WTC11 (cell line): ENCODE measurements around the gene CCDC116. TPM values are rescaled to one million over a fixed set of nuclear protein-coding genes. Genes with fewer than 3 reads are reported as not detected.
A peak's percentile ranks its signal among the peaks of the same experiment; 100 is the strongest.

Experiments used
- ATAC-seq: fragments of 200-7000 bp; cut with Tn5 transposase; 2 replicates; pipeline ENCODE4 v1.10.0; 2021; ENCODE audit warnings: mild to moderate bottlenecking, moderate library complexity
- CTCF ChIA-PET: fragments of 300-600 bp; sonication (Branson Sonifier 250); formaldehyde crosslinking; loops from one replicate; lab custom pipeline; 2021; ENCODE audit warnings: antibody characterized with exemption; lab: Charles Lee
- POLR2A ChIA-PET: fragments of 350-600 bp; sonication (Branson Sonifier 250); formaldehyde crosslinking; loops from one replicate; lab custom pipeline; 2021; ENCODE audit warnings: antibody characterized with exemption; lab: Charles Lee
- DNase-seq: peaks from one replicate; pipeline ENCODE4 v3.0.0; 2021; ENCODE audit warnings: low spot score
- H3K27ac Mint-ChIP-seq: 2 replicates; pipeline ENCODE4 v1.8.0; 2021; ENCODE audit warnings: mixed read lengths
- H3K27me3 Mint-ChIP-seq: 2 replicates; pipeline ENCODE4 v1.8.0; 2021; ENCODE audit warnings: low read depth, mild to moderate bottlenecking, moderate library complexity, mixed read lengths
- H3K36me3 Mint-ChIP-seq: 2 replicates; pipeline ENCODE4 v1.8.0; 2021; ENCODE audit warnings: mixed read lengths
- H3K4me1 Mint-ChIP-seq: 2 replicates; pipeline ENCODE4 v1.8.0; 2022; ENCODE audit warnings: mixed read lengths
- H3K4me3 Mint-ChIP-seq: 2 replicates; pipeline ENCODE4 v1.8.0; 2021; ENCODE audit warnings: mild to moderate bottlenecking, moderate library complexity, mixed read lengths
- H3K9me3 Mint-ChIP-seq: 2 replicates; pipeline ENCODE4 v1.8.0; 2021; ENCODE audit warnings: mixed read lengths
- ATF3 ChIP-seq: sonication (generic); formaldehyde crosslinking; conservative IDR thresholded peaks from 2 replicates; pipeline ENCODE4 v1.8.1; 2022; ENCODE audit warnings: mild to moderate bottlenecking, missing genetic modification reagents
- CBFB ChIP-seq: sonication (generic); formaldehyde crosslinking; IDR thresholded peaks from 2 replicates; pipeline ENCODE4 v1.8.1; 2022; ENCODE audit warnings: mild to moderate bottlenecking, low read depth, missing genetic modification reagents
- E2F4 ChIP-seq: sonication (generic); formaldehyde crosslinking; IDR thresholded peaks from 2 replicates; pipeline ENCODE4 v1.8.1; 2022; ENCODE audit warnings: low read depth, mild to moderate bottlenecking, moderate library complexity, missing genetic modification reagents, borderline replicate concordance
- EMX1 ChIP-seq: fragments of 250-450 bp; sonication (Bioruptor Pico); IDR thresholded peaks from 2 replicates; pipeline ENCODE4 v1.8.0; 2021; ENCODE audit warnings: mild to moderate bottlenecking
- FOXJ3 ChIP-seq: sonication (generic); formaldehyde crosslinking; IDR thresholded peaks from 2 replicates; pipeline ENCODE4 v1.9.0; 2021; ENCODE audit warnings: missing genetic modification reagents, mild to moderate bottlenecking, borderline replicate concordance
- FOXP4 ChIP-seq: sonication (generic); formaldehyde crosslinking; IDR thresholded peaks from 2 replicates; pipeline ENCODE4 v1.8.0; 2022; ENCODE audit warnings: mild to moderate bottlenecking, missing genetic modification reagents
- JAZF1 ChIP-seq: fragments of 250-450 bp; sonication (Bioruptor Pico); IDR thresholded peaks from 2 replicates; pipeline ENCODE4 v1.9.0; 2021; ENCODE audit warnings: moderate library complexity, mild to moderate bottlenecking, inconsistent platforms
- JUN ChIP-seq: sonication (generic); formaldehyde crosslinking; IDR thresholded peaks from 2 replicates; pipeline ENCODE4 v1.8.0; 2023; ENCODE audit warnings: mild to moderate bottlenecking, missing genetic modification reagents
- KAT7 ChIP-seq: sonication (generic); formaldehyde crosslinking; IDR thresholded peaks from 2 replicates; pipeline ENCODE4 v1.8.1; 2023; ENCODE audit warnings: missing genetic modification reagents, mild to moderate bottlenecking, borderline replicate concordance
- NFYB ChIP-seq: sonication (generic); formaldehyde crosslinking; conservative IDR thresholded peaks from 2 replicates; pipeline ENCODE4 v1.8.0; 2022; ENCODE audit warnings: low read depth, missing genetic modification reagents
- PREB ChIP-seq: sonication (generic); formaldehyde crosslinking; IDR thresholded peaks from 2 replicates; pipeline ENCODE4 v1.8.1; 2022; ENCODE audit warnings: mild to moderate bottlenecking, missing genetic modification reagents, moderate library complexity, borderline replicate concordance
- RORB ChIP-seq: fragments of 250-450 bp; sonication (Bioruptor Pico); IDR thresholded peaks from 2 replicates; pipeline ENCODE4 v1.9.0; 2021; ENCODE audit warnings: mild to moderate bottlenecking
- SMAD3 ChIP-seq: sonication (generic); formaldehyde crosslinking; IDR thresholded peaks from 2 replicates; pipeline ENCODE4 v1.8.0; 2022; ENCODE audit warnings: missing genetic modification reagents, mild to moderate bottlenecking, borderline replicate concordance
- ZBTB21 ChIP-seq: sonication (generic); formaldehyde crosslinking; IDR thresholded peaks from 2 replicates; pipeline ENCODE4 v1.8.1; 2023; ENCODE audit warnings: mild to moderate bottlenecking, missing genetic modification reagents, borderline replicate concordance
- ZNF138 ChIP-seq: sonication (generic); formaldehyde crosslinking; conservative IDR thresholded peaks from 2 replicates; pipeline ENCODE4 v1.8.1; 2022; ENCODE audit warnings: mild to moderate bottlenecking, moderate library complexity, missing genetic modification reagents
- ZNF232 ChIP-seq: sonication (generic); formaldehyde crosslinking; IDR thresholded peaks from 2 replicates; pipeline ENCODE4 v1.8.0; 2022; ENCODE audit warnings: mild to moderate bottlenecking, missing genetic modification reagents
- ZNF317 ChIP-seq: sonication (generic); formaldehyde crosslinking; IDR thresholded peaks from 2 replicates; pipeline ENCODE4 v1.8.1; 2023; ENCODE audit warnings: low read depth, mild to moderate bottlenecking, moderate library complexity, missing genetic modification reagents, borderline replicate concordance
- ZNF532 ChIP-seq: fragments of 250-450 bp; sonication (Bioruptor Pico); IDR thresholded peaks from 2 replicates; pipeline ENCODE4 v1.9.0; 2021; ENCODE audit warnings: mild to moderate bottlenecking, borderline replicate concordance
- ZNF671 ChIP-seq: fragments of 250-450 bp; sonication (Bioruptor Pico); IDR thresholded peaks from 2 replicates; pipeline ENCODE4 v1.8.0; 2021; ENCODE audit warnings: mild to moderate bottlenecking
- total RNA-seq: library from RNA; stranded (reverse); gene quantifications from 3 replicates; pipeline ENCODE4 v1.2.3, GENCODE V29; 2021

The CCDC116 gene
- total RNA-seq, 1 experiment from 2014 or later: 0.57 TPM

GRCh38 chr22:21628386-21629254, 3.9 kb upstream of the CCDC116 start:
- CTCF ChIA-PET: interaction anchor here (0.5 to 13.4 kb wide), 28 partner anchors 10 to 1324 kb away, joined by 3 to 273 read pairs (median 5); partner anchors contain the start of genes PPIL2 and SDF2L1
- ATAC-seq: peak; percentile 5
- Mint-ChIP-seq H3K27ac (no peak overlapping the region), H3K4me3 (peak overlapping the region; percentile 80), H3K9me3 (no peaks in the 10 kb centered on the region; the same call in 1 of the 2 replicates), H3K4me1 (peaks cover 24% of the 10 kb centered on the region), H3K36me3 (peaks cover 14% of the 10 kb centered on the region), H3K27me3 (peaks cover 11% of the 10 kb centered on the region)
- POLR2A ChIA-PET: interaction anchor here (0.9 to 3.1 kb wide), 4 partner anchors 13 to 60 kb away, joined by 3 to 22 read pairs (median 3); partner anchors contain the start of gene SDF2L1
- DNase-seq: no peak
- TF ChIP-seq ZNF532 (CRISPR knock-in tag) (0 out of 2 replicates have a peak, but pooled peaks have one; percentile 66), RORB (CRISPR knock-in tag) (no peak)
- TF ChIP-seq, all 79 proteins: peak for 1

- DNase-seq (peak; percentile 97), ATAC-seq (peak; percentile 78)
- Mint-ChIP-seq H3K9me3 (no peaks in the 10 kb centered on the region; the same call in 1 of the 2 replicates), H3K4me3 (peak within 1 kb of the TSS; percentile 80), H3K4me1 (peaks cover 19% of the 10 kb centered on the region), H3K27ac (0 out of 2 replicates have a peak within 1 kb of the TSS, but pooled peaks have one; percentile 19), H3K27me3 (peaks cover 11% of the 10 kb centered on the region), H3K36me3 (peaks cover 14% of the 10 kb centered on the region)
- ChIA-PET POLR2A (interaction anchor here (0.9 to 3.1 kb wide), 4 partner anchors 13 to 61 kb away, joined by 3 to 22 read pairs (median 3); partner anchors contain the start of gene SDF2L1), CTCF (interaction anchor here (0.5 to 13.4 kb wide), 30 partner anchors 9 to 1325 kb away, joined by 3 to 273 read pairs (median 4); partner anchors contain the start of genes PPIL2 and SDF2L1)
- TF ChIP-seq CBFB (CRISPR knock-in tag) (no peak), PREB (CRISPR knock-in tag) (peak; percentile 93; the same call in 1 of the 2 replicates), JAZF1 (no peak), NFYB (CRISPR knock-in tag) (peak; percentile 54), FOXP4 (CRISPR knock-in tag) (peak; percentile 93), ZNF671 (CRISPR knock-in tag) (no peak), KAT7 (no peak), ZBTB21 (CRISPR knock-in tag) (no peak), RORB (CRISPR knock-in tag) (no peak), EMX1 (CRISPR knock-in tag) (no peak), SMAD3 (CRISPR knock-in tag) (peak; percentile 96), JUN (peak; percentile 90), ZNF317 (CRISPR knock-in tag) (peak; percentile 72), ATF3 (CRISPR knock-in tag) (peak; percentile 67; the same call in 1 of the 2 replicates), ZNF138 (no peak), ZNF232 (CRISPR knock-in tag) (peak; percentile 78), FOXJ3 (CRISPR knock-in tag) (0 out of 2 replicates have a peak, but pooled peaks have one; percentile 41), E2F4 (CRISPR knock-in tag) (peak; percentile 55)
Measured at GRCh38 chr22:21629255-21630149, 3.1 kb upstream of the CCDC116 start, which contains the start of gene YDJC. YDJC (minus strand) TSS chr22:21630022; CDS start chr22:21630014, 8 bp downstream.
